ENCODE measurements around the gene EFNA2.

The EFNA2 gene

DNA sequence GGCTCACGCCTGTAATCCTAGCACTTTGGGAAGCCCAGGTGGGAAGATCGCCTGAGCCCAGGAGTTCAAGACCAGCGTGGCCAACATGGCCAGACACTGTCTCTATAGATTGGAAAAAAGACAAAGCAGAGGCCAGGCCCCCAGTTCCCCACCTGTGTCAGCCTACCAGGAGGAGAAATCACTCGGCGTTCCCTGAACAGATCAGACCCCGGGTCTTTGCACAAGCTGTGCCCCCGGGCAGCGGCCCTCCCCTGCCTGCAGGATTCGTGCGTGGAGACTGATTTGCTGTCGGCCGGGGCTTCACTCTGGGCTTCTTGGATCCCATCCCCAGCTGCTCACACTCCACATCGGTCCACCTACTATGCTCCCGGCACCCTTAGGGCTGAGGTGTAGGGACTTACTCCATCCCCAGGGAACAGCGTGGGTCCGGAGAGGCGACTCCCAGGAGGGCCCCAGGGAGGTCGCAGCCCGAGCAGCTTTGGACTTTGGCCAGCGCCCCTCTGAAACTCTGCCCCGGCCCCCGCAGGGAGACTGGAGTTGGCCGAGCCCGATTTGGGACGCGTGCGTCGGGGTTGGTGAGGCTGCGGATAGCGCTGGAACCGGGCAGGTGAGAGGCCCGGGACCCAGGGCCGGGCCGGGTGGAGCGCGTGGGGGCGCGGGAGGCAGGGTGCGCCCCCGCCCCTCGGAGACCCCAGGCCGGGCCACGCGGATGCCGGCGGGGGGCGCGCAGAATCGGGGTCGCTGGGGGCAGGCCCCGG is 515 bp upstream of the EFNA2 start:
- no peak for DNase-seq

DNA sequence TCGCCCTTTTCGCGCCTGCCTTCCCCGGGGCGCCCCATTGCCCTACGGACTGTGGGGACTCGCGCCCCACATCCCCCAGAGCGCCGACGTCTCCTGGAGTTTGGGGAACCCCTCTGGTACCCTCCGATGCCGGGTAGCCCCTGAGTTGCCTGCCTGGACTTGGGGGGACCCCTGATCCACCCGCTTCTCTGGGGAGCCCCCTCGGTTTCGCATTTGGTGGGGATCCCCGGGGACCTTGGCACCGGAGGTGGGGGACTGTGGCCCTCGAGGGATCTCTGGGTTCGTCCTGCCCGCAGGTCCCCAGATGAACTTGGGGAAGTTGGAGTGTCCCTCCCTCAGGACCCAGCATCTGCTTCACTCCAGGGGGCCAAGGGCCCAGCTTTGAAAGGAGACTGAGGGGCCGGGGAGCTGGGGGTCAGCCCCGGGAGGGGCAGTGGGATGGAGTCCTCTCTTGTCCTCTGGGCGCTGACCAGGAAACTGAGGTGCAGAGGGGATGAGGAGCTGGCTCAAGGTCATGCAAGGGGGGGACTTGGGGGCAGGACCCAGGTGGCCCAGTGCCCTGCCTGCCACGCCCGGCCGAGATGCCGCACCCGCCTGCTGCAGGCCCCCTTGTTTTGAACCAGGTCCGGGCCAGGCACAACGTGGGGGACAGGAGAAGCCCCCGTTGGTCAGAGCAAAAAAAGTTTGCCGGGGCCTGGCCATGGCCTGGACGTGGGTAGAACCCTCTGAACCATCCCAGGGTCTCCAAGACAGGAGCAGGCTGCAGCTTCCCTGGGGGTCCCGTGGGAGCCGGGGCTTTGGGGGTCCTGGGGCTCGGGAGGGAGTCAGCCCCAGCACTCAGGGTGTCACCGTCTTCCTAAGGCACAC is 1.0 kb downstream of the EFNA2 start:
- no peak for DNase-seq

DNA sequence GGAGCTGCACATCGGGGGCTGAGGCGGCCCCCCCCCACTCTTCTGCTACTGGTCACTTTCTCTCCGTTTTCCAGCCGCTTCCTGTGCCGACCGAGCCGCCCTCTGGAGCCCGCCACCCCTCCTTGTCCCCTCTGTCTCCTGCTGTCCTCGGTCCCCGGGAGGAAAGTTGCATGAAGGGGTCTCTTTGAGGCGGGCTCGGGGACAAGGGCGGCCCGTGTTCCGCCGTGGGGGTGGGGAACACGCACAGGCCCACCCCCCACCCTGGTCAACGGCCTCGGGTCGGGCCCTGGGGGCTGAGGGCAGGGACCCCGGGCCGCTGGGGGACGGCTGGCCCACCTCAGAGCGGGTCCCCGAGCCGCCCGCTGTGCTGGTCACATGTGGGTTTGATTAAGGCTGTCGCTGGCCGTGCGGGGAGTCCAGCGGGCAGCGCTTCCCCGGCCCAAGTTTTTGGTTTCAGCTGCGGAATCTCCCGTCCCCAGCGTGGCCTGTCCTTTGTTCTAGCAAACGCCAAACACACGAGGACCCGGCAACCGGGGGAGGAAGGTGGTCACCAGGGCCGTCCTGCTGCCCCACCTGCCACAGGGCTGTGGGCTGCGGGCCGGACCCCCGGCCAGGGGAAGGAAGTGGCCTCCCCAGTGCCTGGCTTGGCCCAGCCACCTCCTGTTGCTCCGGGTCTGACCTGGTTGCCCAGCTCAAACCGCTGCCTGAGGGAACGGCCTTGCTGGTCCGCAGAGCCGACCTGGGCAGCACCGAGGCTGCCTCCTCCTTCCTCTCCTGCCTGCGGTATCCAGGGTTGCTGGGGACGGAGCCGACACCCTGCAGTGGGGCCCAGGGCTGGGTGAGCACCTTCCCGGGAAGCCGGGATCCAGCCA is 1.9 kb downstream of the EFNA2 start:
- no peak for DNase-seq

DNA sequence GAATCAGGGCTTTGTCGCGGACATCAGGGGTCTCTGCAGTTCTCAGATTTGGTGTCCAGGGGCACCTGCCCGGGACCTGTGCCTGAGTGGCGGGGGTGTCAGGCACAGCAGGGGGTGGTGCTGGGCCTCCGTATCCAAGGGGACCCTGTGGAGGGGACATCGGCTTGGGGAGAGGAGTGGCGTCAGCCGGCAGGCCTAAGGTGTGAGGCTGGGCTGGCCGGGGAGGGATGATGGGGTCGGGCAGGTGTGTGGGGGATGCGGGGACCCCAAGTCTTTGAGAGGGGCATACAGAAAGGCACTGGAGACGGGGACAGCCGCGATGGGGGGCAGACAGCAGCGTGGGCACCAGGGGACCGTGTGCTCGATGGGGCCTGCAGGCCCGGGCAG is 2.5 kb downstream of the EFNA2 start:
- no peak for DNase-seq

DNA sequence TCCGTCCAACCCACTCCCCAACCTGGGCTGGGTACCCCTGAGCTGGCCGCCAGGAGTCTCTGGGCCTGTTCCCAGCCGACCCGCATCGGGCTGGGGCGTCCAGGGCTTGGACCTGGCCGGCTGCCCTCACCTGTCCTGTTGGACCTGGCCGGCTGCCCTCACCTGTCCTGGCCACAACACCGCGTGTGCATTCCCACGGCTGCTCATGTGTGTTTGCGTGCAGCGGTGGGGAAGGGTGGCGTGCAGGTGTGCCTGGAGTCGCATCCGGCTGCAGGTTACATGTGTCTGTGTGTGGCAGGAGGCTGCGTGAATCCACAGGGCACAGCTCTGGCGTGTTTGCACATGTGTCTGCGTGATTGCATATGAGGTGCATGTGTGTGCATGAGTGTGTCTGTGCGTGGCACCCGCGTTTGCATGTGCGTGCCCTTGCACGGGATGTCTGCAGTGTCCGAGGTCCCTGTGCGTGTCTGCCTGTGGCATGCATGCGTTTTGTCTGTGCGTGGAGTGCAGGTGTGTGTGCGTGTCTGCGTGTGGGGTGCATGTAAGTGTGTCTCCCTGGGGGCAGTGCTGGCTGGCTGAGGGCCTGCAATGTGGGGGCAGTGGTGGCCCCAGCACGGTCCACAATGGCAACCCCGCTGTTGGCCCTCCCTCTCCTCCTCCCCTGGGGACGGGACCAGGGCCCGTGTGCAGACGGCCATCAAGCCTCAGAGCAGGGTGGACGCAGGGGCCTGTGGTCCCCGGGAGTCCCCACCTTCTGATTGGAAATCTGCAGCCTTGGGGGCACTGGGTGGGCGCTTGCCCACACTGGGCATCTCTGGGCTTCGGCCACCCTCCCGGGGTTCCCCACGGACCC is 3.4 kb downstream of the EFNA2 start:
- no peak for DNase-seq

DNA sequence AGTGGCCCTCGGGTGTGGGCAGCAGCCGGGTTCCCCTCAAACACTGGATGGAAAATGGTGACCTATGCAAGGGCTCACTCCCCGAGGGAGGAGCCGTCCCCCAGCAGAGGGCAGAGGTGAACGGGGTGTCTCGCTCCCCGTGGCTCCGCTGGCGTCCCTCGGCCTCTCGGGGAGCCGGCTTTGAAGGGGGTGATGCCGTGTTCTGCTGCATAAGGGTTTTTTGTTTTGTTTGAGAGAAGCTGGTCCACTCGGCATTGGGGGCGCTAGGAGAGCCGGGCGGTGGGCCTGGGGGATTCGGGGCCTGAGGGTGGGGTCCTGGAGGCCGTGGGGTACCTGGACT is 4.0 kb downstream of the EFNA2 start:
- no peak for DNase-seq

DNA sequence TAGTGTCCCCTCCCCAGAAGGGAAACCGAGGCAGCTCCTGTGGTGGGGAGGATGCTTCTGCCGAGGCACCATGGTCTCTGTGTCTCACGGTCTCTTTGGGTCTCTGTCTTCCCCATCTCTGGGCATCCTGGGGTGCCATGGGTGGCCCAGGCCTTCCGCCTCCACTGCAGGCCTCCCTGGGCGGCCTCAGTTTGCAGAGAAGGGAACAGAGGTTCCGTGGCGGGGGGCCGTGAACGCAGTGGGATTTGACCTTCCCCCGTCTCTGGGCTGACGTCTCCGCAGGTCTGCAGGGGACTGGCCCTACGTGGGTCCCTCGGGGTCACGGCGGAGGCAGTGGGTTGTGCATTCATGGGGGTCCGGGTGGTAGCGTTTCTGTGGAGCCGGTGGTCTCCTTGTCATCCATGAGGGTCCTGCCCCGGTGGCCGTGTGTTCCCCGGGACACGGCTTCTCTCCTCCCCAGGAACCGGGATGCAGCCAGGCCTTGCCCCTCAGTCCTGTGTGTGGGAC is 4.6 kb downstream of the EFNA2 start:
- DNase-seq: no peak

DNA sequence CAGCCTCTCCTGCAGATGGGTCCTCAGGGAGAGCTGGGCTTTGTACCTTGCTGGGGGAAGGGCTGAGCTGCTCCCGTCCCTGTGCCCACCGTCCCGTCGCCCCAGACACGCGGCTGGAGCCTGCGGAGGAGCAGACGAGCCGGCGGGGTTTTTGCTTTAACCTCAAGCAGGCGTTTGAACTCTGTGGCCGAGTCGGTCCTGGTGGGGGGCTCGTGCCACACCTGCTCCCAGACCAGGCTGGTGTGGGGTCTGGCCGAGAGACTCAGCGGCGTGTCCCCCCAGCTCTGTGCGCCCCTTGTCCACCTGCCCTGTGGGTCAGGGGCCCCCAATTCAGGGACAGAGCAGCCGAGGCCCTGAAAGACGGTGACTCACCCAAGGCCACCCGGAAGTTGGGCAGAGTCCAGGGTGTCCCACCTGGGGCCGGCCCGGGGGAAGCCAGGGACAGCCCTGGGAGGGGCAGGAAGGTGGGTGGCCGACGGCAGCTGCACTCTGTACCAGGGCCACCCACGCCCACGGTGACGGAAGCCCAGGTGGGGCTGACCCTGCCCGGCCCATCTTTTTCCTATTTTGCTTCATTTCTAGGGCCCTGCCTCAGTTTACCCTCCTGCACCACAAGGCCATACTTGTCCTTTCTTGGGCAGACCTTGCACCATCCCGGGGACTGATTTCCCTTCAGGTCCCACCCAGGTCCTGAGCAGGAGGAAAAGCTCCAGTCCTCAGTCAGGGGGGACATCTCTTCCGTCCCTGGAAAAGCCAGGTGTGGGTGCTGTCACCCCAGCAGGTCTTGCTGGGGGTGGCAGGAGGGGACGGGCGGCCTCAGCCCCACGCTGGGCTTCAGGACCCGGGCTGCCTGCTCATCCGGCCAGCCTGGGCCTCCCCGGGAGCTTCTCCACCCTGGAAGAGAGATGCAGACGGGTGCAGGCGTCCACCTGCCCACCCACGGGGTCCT is 5.3 kb downstream of the EFNA2 start:
- no peak for DNase-seq

DNA sequence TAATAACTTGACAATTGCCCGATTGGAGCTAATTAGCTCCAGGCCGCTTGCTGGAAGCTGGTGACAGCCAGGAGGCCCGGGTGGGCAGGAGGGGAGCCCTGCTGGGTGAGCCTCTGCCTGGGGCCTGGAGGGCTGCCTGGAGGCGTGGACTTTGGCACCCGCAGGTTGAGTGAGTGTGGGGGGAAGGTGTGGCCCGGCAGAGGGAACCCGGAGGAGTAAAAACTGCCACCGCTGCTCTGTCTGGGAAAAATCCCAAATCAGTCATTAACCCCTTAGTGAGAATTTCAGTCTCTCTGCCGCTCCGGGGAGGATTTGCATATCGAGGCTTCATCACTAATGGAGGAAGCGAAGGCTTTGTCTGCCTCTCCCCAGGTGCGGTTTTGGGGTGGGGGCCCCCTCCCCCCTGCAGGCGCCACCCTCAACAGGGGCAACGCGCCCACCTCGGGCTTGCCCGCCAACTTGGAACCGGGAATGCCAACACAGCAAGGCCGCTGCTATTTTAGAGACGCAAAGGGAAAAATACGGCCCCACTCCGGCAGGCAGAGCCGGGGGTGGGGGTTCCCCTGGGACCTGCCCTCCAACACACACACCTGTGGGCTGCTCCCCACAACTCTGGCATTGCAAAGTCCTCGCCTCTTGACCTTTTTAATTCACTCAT is 6.2 kb downstream of the EFNA2 start:
- no peak for DNase-seq

DNA sequence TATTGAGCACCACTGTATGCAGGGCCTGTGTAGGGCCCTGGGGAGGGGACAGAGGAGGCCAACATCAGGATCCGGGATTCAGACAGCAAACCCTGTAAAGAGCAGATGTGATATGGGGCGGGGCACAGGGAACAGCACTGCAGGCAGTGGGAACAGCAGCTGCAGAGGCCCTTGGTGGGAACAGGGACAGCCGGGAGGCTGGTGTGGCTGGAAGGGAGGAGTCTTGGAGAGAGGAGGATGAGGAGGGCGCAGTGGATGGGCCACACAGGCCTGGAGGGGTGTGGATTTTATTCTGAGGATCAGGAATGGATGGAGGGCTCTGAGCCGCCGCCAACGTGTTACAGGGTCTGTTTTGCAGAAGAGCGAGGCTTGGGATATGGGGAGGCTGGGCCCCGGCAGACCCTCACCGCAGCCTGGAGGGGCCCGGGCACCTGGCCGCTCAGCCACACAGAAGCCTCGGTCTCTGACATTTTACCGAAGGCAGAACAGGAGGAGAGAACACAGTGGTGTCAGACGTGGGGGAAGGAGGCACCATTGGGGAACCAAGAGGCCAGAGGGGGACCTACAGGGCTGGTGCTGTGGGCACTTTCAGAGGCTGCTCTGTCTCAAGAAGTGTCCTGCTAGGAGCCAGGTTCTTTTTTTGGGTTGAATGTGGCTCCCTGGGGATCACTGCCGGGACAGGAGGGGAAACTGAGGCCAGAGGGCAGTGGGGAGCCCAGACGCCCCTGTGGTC is 6.9 kb downstream of the EFNA2 start:
- no peak for DNase-seq

DNA sequence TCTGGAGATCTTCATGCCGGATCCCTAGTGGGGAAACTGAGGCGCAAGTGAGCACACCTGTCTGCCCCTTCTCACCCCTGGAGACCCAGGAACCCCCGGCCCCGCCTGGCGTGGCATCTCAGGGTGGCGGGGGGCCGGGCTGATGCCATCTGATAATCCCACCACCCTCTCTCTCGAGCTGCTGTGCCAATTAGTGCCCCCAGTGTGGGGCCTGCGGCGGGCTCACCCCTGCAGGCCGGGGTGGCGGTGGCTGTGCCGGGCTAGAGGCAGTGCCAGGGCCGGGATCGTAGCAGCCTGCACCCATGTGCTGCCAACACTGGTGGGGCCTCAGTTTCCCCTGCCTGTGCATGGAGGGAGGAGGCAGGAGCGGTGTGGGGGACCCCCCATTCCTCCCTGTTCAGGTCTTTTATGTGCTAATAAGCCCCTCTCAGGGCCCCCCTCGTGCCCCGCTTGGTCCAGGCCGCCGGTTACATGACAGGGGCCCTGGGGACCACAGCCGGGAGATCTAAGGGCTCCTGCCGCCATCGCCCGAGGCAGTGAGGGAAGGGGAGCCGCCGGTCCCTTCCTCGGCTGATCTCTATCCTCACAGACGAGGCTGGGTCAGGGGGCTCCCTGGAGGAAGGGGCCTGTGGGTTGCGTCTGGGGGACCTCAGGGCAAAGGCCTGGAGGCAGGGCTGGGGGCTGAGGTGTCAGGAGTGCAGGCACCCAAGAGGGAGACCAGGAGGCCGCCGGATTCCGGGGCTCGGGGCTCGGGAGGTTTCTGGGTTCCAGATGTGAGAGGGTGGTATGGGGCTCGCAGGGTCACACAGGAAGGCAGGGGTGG is 8.3 kb downstream of the EFNA2 start:
- DNase-seq: no peak

DNA sequence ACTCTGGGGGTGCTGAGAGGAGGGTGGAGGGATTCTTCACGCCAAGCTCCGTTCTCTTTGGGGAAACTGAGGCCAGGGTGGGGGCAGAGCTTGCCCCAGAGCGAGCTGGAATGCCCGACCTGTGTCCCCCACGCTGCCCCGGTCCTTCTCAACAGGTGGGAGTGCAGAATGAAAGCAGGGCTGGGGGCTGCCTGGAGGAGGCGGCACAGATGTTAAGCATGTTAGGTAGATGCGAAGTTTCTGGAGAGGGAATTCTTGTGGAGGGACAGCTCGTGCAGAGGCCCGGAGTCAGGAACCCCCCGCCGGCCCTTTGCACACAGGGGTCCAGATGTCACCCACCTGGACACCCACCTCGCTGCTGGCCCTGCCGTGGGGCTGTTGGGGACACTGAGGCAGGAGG is 9.0 kb downstream of the EFNA2 start:
- no peak for DNase-seq

DNA sequence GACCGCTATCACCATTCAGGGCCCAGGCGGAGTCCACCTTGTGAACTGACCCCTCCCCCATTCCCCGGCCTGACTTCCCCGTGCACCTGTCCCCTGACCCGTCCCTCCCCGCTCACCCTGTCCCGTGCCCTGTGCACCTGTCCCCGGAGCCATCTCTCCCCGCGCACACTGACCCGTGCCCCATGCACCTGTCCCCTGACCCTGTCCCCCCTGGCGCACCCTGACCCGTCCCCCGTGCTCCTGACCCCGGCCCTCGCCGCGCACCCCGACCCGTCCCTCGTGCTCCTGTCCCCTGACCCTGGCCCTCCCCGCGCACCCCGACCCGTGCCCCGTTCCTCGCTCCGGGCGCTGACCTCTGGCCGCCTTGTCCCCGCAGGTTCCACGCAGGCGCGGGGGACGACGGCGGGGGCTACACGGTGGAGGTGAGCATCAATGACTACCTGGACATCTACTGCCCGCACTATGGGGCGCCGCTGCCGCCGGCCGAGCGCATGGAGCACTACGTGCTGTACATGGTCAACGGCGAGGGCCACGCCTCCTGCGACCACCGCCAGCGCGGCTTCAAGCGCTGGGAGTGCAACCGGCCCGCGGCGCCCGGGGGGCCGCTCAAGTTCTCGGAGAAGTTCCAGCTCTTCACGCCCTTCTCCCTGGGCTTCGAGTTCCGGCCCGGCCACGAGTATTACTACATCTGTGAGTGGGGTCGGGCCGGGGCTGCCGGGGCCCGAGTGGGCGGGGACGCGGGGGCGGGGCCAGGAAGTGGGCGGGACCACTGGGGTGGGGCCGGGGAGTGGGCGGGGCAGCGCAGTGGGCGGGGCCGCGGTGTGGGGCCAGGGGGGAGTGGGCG is 9.7 kb downstream of the EFNA2 start:
- DNase-seq: no peak

DNA sequence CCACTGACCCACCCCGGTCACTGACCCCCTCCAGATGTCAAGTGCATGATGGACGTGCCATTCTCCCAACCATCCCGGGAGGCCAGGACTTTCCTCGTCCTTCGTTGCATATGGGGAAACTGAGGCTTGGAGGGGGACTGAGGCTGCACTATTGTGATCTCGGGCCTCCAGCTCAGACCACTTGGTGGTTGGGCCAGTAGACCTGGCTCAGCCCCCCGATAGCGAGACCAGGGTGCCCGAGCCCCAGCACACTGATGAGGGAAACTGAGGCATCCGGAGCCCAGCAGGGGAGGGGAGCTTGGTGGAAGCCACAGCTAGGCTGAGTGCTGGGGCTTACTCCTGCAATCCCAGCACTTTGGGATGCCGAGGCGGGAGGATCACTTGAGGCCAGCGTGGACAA is 10.4 kb downstream of the EFNA2 start:
- no peak for DNase-seq

DNA sequence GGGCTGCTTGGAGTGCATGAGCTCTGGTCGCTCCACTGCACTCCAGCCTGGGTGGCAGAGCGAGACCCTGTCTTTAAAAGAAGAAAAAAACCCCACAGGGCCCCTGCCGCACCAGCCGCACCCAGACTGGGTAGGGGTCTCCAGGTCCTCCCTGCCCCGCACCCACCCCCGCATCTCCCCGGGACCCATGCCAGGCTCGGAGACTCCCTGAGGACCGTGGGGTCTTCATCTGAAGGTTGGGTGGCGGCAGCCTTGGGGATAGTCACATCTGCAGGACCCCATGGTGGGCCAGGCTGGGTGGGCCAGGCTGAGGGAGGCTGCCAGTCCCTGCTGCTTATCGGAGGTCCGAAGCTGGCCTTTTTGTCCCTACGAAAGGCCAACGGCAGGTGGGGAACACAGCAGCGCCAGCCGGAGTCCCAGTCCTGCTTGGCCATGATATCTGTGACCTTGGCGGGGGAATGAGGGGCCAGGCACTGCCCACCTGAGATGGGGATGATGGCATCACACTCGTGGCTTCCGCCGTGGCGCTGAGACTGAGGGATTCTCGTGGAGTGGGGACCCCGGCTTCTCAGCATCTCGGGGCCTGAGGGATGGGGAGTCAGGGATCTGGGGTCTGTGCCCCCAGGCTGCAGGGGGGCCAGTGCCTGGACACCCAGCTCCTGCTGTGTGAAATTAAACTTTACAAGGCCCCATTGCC is 11.1 kb downstream of the EFNA2 start:
- DNase-seq: no peak

DNA sequence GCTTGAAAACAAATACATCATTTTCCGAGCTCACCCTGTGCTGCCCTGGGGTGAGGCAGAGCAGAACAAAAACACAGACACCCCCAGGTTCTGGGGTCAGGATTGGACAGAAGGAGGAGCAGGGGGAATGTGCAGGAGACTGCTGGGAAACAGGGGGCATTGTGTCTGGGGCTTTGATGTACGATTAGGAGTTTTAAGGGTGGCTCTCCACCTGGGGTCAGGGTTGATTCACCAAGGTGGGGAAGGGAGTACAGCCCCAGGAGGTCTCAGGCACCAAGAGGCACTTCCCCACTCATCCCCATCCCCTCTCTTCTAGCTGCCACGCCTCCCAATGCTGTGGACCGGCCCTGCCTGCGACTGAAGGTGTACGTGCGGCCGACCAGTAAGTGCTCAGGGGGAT is 12.6 kb downstream of the EFNA2 start:
- DNase-seq: no peak

DNA sequence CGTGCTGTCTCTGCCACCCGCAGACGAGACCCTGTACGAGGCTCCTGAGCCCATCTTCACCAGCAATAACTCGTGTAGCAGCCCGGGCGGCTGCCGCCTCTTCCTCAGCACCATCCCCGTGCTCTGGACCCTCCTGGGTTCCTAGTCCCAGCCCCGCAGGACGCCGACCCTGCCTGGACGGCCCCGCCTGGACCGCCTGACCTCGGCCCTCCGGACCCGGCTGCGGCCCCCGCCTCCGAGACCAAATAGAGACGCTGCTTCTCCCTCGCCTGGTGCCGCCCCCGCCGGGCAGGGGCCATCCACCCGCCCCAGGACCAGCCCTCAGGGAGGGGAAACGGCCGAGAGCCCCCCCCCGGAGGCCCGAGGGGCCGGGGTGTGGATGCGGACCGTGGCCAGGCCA is 14.1 kb downstream of the EFNA2 start:
- no peak for DNase-seq
